ENCODE measurements around the gene GPRIN3.
"Not testable (repeated sequence)": the region's sequence is repeated elsewhere in the genome, so short reads cannot be mapped to it uniquely, and the experiment has no call there.

GPRIN3 gene

DNA sequence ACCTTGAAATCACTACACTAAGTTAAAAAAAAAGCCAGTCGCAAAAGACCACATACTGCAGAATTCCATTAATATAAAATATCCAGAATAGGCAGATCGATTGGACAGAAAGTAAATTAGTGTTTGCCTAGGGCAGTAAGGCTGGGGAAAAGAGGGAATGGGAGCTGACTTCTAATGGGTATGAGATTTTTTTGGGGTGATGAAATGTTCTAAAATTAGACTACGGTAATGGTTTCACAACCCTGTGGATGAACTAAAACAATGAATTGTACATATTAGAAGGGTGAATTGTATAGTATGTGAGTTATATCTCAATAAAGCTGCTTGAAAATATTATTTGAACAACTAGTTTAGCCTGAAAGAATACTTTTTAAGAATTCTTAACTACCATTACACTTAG, 6.7 kb upstream of the GPRIN3 start:
- in situ Hi-C loops (cut with MboI; ENCODE audit: low sequenced_read_pairs), result no loop called here

- in situ Hi-C loops (cut with MboI; ENCODE audit: low sequenced_read_pairs), result no loop called here
Measured at GRCh38 chr4:89312066-89312465, 4.5 kb upstream of the GPRIN3 start.

DNA sequence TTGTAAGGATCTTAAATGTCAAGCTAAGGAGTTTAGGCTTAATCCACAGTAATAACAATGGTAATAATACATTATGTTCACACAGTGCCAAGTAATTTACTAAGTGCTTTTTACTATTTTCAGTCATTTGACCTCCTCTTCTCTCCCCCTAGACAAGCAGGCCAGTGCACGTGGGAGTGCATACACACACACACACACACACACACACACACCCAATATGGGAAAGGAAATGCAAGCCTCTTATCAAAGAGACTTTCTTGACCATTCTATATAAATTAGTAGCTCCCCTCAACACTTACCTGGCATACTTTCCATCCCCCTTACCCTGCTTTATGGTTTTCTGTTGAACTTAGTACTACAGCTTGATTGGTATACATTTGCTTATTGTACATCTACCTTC, 3.8 kb upstream of the GPRIN3 start:
- in situ Hi-C loops (cut with MboI; ENCODE audit: low sequenced_read_pairs), result no loop called here

GRCh38 chr4:89309154-89309553, 1.6 kb upstream of the GPRIN3 start:
- in situ Hi-C loops (cut with MboI; ENCODE audit: low sequenced_read_pairs), result not testable (repeated sequence)

DNA sequence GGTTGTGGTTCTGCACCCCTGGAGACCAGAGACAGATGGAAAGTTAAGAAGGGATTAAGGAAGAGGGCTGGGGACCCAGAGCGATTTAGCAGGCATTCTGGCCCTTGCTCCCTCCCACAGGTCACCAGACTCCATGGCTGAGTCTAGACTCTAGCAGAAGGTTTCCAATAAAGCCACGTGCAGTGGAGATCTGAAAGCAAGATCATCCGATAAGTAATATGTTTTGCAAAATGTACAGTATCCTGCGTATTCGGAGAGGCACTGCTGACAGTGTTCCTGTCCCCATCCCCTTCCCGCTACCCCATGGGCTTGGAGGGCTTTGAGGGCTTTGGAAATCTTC, 531 bp upstream of the GPRIN3 start:
- in situ Hi-C loops (cut with MboI; ENCODE audit: low sequenced_read_pairs), result no loop called here

GRCh38 chr4:89307178-89307445, 488 bp downstream of the GPRIN3 start:
- in situ Hi-C loops (cut with MboI; ENCODE audit: low sequenced_read_pairs), result no loop called here

- in situ Hi-C loops (cut with MboI; ENCODE audit: low sequenced_read_pairs), result no loop called here
Measured at GRCh38 chr4:89306486-89307177, 968 bp downstream of the GPRIN3 start.

GRCh38 chr4:89305712-89306437, 1.7 kb downstream of the GPRIN3 start:
- in situ Hi-C loops (cut with MboI; ENCODE audit: low sequenced_read_pairs), result no loop called here

GRCh38 chr4:89305028-89305427, 2.6 kb downstream of the GPRIN3 start:
- in situ Hi-C loops (cut with MboI; ENCODE audit: low sequenced_read_pairs), result no loop called here

GRCh38 chr4:89303814-89304388, 3.7 kb downstream of the GPRIN3 start:
- in situ Hi-C loops (cut with MboI; ENCODE audit: low sequenced_read_pairs), result no loop called here

GRCh38 chr4:89303177-89303576, 4.4 kb downstream of the GPRIN3 start:
- in situ Hi-C loops (cut with MboI; ENCODE audit: low sequenced_read_pairs), result no loop called here

DNA sequence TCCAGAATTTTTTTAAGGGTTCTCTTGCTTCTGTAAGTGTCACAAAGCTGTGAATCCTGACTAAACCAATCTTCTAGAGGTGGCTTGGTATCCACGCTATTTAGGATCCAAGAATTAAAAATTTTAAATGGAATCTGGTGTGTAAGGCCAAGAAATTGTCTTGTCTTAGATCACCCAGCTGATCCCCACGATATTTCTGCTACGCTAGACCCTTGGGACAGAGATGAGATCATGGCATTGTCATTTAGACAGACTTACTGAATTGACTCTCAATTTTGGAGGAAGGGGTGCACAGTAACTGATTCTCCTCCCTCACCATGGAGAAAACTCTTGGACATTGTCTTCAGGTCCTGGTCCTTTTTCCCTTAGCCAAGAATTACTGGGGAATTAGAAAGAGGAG, 5.7 kb downstream of the GPRIN3 start:
- in situ Hi-C loops (cut with MboI; ENCODE audit: low sequenced_read_pairs), result no loop called here

- in situ Hi-C loops (cut with MboI; ENCODE audit: low sequenced_read_pairs), result no loop called here
Measured at GRCh38 chr4:89301003-89301402, 6.6 kb downstream of the GPRIN3 start.

DNA sequence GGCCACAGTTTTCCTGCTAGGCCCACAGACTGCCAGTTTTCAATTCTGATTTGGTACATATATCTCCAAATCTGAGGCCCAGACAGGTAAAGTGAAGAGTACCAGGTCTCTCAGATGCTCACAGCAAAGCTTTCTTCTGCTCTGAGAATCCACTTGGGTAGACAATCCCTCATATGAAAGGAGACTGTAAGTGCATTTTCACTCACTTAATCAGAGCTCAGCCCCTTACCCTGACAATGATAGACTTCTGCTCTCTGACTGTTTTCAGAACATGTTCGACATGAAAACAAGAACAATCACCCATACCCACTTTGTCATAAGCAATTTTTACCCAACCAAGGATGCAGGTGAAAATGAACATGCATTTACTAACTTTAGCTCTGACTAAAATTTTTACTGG, 7.1 kb downstream of the GPRIN3 start:
- in situ Hi-C loops (cut with MboI; ENCODE audit: low sequenced_read_pairs), result no loop called here

GRCh38 chr4:89300060-89300459, 7.5 kb downstream of the GPRIN3 start:
- in situ Hi-C loops (cut with MboI; ENCODE audit: low sequenced_read_pairs), result no loop called here

DNA sequence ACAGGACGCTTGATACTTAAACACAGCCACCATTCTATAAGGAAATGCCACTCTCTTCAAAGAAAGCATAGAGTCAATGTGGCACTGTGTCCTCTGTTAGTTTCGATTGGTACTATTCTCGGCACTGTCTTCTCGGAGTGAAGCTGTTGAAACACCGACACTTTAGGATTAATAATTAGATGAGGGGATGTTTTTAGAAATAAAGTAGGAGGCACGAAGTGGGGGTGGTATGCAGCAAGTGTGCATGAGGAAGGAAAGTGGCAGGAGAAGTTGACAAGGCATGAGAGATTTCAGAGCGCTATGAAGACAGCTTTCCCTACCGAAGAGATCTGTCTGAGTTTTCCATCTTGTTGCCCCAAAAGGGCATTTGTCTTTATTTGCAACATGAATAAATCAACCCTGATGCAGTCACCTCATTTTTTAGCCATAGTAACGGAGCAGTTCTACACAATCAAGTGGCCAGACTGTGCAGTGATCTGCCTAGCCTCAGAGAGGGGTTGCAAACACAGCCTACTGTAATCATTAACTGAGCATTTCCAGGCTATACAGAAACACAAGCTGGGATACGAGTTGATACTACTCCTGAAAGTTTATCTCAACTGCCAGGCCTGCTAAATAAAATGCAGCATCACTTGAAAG, 8.3 kb downstream of the GPRIN3 start:
- in situ Hi-C loops (cut with MboI; ENCODE audit: low sequenced_read_pairs), result no loop called here

DNA sequence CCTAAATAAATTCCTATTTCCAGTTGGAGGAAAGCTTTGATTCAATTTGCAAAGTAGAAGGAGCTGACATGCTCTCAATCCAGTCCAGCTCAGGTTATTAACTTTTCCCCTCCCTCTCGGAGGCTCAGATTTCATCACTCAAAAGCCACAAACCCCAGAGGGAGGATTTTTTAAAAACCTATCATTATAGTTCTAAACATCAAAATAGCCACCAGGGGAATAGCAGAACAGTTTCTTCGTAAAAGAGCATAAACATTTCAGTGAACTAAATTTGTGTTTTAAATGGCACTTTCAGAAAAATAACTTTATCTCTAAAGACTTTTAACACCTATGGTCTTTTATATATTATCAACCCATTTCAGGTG, 8.8 kb downstream of the GPRIN3 start:
- in situ Hi-C loops (cut with MboI; ENCODE audit: low sequenced_read_pairs), result no loop called here

- in situ Hi-C loops (cut with MboI; ENCODE audit: low sequenced_read_pairs), result no loop called here
Measured at GRCh38 chr4:89298155-89298554, 9.4 kb downstream of the GPRIN3 start.

DNA sequence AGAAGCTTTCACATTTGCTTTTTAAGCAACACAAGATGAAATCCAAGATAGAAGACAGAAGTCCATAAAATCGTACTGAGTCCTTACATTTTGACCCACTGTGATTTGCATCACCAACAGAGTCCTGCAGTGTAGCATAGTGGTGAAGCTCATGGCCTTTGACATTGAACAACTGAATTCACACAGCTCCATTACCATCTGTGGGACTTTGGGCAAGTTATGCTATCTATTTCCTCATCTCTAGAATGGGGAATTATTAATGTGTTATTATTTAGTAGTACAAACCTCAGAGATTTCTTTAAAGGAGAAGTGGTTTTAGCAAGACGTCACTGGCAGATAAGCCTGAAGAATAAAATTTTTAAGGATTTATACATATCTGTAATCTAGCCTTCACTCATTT, 10.7 kb downstream of the GPRIN3 start:
- in situ Hi-C loops (cut with MboI; ENCODE audit: low sequenced_read_pairs), result no loop called here

DNA sequence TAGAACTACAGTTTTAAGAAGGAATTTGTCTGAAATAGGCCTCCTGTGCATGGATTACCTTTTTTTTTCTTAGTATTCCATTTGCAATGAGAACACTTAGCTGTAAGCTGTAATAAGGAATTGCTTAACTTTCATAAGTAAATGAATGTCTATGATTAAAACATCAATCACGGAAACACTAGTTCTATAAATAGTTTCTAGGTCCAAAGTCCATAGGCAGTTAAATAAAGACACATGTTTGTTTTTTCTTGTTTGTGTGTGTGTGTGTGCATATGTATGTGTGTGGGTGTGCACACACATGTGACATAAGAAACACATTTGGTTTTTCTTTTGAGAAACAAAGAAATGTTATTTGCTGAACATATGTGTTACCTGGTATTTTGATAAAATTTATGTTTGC, 11.2 kb downstream of the GPRIN3 start:
- in situ Hi-C loops (cut with MboI; ENCODE audit: low sequenced_read_pairs), result no loop called here

GRCh38 chr4:89295415-89295927, 12.1 kb downstream of the GPRIN3 start:
- in situ Hi-C loops (cut with MboI; ENCODE audit: low sequenced_read_pairs), result no loop called here

All from HL-60/S4 treated with retinoic acid at 250 ng/mL for 4 days and 3 days (cell line).